Measurements from ENCODE around the gene SOX3. TPM values are rescaled to one million over a fixed set of nuclear protein-coding genes. Genes with fewer than 3 reads are reported as not detected.

Gene SOX3
- total and polyA plus RNA-seq, 2 of the 13 experiments (the other 11 are each of a cell fraction or from before 2014, with no cell fraction given) = not detected

DNA sequence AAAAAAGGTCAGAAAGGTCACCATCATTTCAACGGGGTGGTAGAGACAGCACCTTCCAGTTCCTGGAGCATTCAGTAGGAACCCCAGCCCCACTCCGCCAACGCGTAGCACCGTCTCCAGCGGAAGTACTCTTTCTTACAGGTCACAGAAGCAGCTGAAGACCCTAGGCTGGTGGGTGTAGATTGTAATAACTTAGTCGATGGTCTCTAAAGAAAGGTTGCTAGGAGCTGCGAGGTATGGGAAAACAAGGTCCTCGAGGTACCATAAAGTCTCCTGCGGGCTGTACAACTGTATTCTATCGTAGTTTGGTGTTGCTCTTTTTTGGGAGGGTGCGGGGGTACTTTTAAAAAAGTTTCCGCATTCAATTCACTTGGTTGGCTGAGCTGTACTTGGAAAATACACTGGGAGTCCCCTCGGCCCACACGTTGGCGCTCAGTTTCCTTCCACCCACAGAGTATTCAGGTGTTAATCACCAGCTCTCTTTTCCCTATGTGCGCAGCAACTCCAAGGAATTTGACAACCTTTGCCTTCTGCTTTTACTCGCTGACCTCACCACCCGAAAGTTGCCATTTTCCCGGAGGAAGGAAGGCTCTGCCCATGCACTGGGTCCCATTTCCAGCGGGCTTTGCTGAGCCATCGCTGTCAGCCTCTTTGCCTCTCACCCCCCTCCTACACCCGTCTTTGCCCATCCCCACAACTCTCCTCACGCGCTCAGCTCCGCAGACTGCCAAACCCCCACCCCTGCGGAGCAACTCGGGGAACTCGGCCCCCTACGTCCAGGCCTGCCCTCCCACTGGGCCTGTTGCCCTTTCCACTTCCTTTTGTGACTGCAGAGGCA is 4.8 kb upstream of the SOX3 start (continued):
- TF ChIP-seq, protein P1, sequence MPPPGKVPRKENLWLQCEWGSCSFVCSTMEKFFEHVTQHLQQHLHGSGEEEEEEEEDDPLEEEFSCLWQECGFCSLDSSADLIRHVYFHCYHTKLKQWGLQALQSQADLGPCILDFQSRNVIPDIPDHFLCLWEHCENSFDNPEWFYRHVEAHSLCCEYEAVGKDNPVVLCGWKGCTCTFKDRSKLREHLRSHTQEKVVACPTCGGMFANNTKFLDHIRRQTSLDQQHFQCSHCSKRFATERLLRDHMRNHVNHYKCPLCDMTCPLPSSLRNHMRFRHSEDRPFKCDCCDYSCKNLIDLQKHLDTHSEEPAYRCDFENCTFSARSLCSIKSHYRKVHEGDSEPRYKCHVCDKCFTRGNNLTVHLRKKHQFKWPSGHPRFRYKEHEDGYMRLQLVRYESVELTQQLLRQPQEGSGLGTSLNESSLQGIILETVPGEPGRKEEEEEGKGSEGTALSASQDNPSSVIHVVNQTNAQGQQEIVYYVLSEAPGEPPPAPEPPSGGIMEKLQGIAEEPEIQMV (CRISPR knock-in tag; IDR thresholded peaks at IDR 0.05; ENCODE audit: low read depth) = no peak
- TF ChIP-seq, protein P2, sequence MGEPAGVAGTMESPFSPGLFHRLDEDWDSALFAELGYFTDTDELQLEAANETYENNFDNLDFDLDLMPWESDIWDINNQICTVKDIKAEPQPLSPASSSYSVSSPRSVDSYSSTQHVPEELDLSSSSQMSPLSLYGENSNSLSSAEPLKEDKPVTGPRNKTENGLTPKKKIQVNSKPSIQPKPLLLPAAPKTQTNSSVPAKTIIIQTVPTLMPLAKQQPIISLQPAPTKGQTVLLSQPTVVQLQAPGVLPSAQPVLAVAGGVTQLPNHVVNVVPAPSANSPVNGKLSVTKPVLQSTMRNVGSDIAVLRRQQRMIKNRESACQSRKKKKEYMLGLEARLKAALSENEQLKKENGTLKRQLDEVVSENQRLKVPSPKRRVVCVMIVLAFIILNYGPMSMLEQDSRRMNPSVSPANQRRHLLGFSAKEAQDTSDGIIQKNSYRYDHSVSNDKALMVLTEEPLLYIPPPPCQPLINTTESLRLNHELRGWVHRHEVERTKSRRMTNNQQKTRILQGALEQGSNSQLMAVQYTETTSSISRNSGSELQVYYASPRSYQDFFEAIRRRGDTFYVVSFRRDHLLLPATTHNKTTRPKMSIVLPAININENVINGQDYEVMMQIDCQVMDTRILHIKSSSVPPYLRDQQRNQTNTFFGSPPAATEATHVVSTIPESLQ (CRISPR knock-in tag; conservative IDR thresholded peaks at IDR 0.05) = no peak
- TF ChIP-seq ZNF20 (CRISPR knock-in tag; IDR thresholded peaks at IDR 0.05) (no peak), GLI4 (CRISPR knock-in tag; IDR thresholded peaks at IDR 0.05; ENCODE audit: borderline replicate concordance) (no peak), ZNF619 (CRISPR knock-in tag; IDR thresholded peaks at IDR 0.05) (no peak), ZNF180 (CRISPR knock-in tag; IDR thresholded peaks at IDR 0.05; ENCODE audit: borderline replicate concordance, low read depth) (no peak)
- TF ChIP-seq, protein P3, sequence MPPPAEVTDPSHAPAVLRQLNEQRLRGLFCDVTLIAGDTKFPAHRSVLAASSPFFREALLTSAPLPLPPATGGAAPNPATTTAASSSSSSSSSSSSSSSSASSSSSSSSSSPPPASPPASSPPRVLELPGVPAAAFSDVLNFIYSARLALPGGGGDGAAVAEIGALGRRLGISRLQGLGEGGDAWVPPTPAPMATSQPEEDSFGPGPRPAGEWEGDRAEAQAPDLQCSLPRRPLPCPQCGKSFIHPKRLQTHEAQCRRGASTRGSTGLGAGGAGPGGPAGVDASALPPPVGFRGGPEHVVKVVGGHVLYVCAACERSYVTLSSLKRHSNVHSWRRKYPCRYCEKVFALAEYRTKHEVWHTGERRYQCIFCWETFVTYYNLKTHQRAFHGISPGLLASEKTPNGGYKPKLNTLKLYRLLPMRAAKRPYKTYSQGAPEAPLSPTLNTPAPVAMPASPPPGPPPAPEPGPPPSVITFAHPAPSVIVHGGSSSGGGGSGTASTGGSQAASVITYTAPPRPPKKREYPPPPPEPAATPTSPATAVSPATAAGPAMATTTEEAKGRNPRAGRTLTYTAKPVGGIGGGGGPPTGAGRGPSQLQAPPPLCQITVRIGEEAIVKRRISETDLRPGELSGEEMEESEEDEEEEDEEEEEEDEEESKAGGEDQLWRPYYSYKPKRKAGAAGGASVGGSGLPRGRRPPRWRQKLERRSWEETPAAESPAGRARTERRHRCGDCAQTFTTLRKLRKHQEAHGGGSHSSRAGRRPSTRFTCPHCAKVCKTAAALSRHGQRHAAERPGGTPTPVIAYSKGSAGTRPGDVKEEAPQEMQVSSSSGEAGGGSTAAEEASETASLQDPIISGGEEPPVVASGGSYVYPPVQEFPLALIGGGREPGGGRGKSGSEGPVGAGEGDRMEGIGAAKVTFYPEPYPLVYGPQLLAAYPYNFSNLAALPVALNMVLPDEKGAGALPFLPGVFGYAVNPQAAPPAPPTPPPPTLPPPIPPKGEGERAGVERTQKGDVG (CRISPR knock-in tag; IDR thresholded peaks at IDR 0.05; ENCODE audit: borderline replicate concordance) = no peak
